Activated naive CD4-positive, alpha-beta T cell treated with anti-CD3 and anti-CD28 coated beads, Interleukin-2, amount 50 U/mL, for 72 hours (primary cell): ENCODE data around the gene VN1R5. TPM values are rescaled to one million over a fixed set of nuclear protein-coding genes. Genes with fewer than 3 reads are reported as not detected.
A peak's percentile ranks its signal among the peaks of the same experiment; 100 is the strongest.

ENCODE experiments used
- ATAC-seq, 2 donors: fragments of 150-1000 bp; cut with Tn5 transposase; 2 replicates each; pipeline ENCODE4 v1.10.0; 2021; ENCODE audit warnings: mild to moderate bottlenecking in 2 of 2, moderate library complexity in 2 of 2
- DNase-seq, 2 donors: peaks; one replicate each; pipeline ENCODE4 v3.0.0; 2021 to 2022; ENCODE audit warnings: low spot score in 2 of 2
- H3K27ac Mint-ChIP-seq, 2 donors: one replicate each; pipeline ENCODE4 v1.8.0; 2022; ENCODE audit warnings: mild to moderate bottlenecking in 2 of 2, mixed read lengths in 2 of 2
- H3K36me3 Mint-ChIP-seq, 2 donors: one replicate each; pipeline ENCODE4 v1.8.0; 2022; ENCODE audit warnings: mixed read lengths in 2 of 2
- H3K9me3 Mint-ChIP-seq, 2 donors: one replicate each; pipeline ENCODE4 v1.8.0; 2022; ENCODE audit warnings: mixed read lengths in 2 of 2
- total RNA-seq, 2 donors: library from RNA; stranded (reverse); gene quantifications; one replicate each; pipeline ENCODE4 v1.2.3, GENCODE V29; 2022

The VN1R5 gene
- total RNA-seq, 2 donors from 2014 or later = not detected

DNA sequence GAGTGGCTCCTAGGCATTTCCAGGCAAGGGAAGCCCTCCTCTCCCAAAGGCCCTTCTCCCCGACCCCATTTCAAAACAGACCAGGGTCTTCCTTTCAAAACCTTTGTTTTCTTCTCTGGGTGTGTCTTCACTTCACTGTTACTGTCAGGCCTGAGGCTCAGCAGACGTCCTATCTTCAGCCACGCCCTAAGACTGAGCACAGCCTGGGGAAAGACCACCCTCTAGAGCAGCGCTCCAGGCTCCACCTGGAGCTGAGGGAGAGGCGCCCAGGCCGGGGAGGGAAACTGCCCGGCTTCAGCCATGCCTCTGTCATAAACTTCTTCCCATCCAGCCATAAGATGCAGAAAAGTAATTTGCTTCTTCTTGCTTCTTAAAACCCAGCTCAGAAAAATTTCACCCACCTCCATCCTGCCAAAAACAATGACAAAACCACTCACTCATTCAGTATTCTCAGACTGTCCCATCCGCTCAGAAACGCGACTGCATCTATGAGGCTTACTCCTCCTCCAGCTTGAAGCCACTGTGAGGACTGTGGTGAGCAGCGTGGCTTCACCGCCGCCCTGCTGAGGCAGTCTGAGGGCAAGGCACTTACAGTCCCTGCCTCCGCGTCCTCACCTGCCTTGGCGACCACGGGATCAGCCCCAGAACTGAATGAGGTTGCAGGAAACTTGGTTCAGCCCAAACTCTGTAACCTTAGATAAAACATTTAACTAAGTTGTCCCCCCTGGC lies 36.1 kb downstream of the VN1R5 start:
- H3K36me3 Mint-ChIP-seq = peaks cover 13 to 15% of the 10 kb centered on the region in 2 donors
- DNase-seq = no peak
- H3K9me3 Mint-ChIP-seq = peaks cover 15 to 20% of the 10 kb centered on the region in 2 donors
- H3K27ac Mint-ChIP-seq = no peak overlapping the region
- peak in 1 of 2 donors; percentile 16 for ATAC-seq

GRCh38 chr1:247293047-247293446 lies 37.2 kb downstream of the VN1R5 start:
- no peak overlapping the region for H3K27ac Mint-ChIP-seq
- H3K9me3 Mint-ChIP-seq = peaks cover 9 to 10% of the 10 kb centered on the region in 2 donors
- DNase-seq = no peak
- ATAC-seq = no peak
- H3K36me3 Mint-ChIP-seq = peaks cover 9% of the 10 kb centered on the region in 2 donors

DNA sequence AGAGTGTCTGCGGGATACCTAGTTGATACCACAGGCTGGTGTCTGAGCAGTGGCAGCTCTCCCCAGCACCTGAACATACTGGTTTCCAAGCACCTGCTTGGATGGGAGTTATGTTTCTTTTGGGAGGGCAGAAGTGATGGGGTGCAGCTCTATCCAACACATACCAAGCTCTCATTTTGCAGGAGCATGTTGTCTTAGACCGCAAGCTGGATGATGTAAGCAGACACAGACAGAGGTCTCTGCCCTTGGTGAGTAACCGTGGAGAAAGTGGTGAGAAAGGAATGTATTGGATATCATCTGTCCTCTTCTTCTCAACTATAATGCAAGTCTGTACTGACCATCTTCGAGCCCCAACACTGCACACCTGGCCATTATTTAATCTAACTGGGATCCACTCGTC lies 38.4 kb downstream of the VN1R5 start:
- Mint-ChIP-seq H3K27ac (no peak overlapping the region), H3K9me3 (peaks cover 2 to 3% of the 10 kb centered on the region in 2 donors), H3K36me3 (peaks cover 3 to 8% of the 10 kb centered on the region in 2 donors)
- DNase-seq = no peak
- ATAC-seq = no peak

GRCh38 chr1:247295274-247295684 lies 39.4 kb downstream of the VN1R5 start:
- H3K9me3 Mint-ChIP-seq = no peaks in the 10 kb centered on the region
- ATAC-seq = no peak
- H3K36me3 Mint-ChIP-seq = peaks cover 0 to 7% of the 10 kb centered on the region in 2 donors
- no peak for DNase-seq
- no peak overlapping the region for H3K27ac Mint-ChIP-seq

DNA sequence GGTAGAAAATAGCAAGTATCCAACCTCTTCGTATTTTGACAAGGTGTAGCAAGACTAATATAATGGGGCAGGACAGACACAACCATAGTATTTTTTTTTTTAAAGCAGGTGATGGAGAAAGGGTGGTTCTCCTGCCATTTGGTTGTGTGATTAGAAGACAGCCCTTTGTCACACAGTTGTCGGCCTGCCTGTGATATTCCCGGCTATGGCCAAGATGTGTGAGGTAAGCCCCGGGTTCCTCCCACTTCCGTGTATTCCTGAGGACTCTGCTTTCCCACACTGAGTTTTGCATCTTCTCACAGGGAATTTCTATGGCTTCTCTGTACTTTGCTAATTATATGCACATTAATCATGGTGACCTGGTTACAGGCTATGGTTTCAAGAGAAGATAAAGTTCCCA lies 39.9 kb downstream of the VN1R5 start:
- Mint-ChIP-seq H3K27ac (peak overlapping the region in 1 of 2 donors; percentile 6), H3K9me3 (no peaks in the 10 kb centered on the region), H3K36me3 (peaks cover 0 to 7% of the 10 kb centered on the region in 2 donors)
- DNase-seq (no peak), ATAC-seq (no peak)

DNA sequence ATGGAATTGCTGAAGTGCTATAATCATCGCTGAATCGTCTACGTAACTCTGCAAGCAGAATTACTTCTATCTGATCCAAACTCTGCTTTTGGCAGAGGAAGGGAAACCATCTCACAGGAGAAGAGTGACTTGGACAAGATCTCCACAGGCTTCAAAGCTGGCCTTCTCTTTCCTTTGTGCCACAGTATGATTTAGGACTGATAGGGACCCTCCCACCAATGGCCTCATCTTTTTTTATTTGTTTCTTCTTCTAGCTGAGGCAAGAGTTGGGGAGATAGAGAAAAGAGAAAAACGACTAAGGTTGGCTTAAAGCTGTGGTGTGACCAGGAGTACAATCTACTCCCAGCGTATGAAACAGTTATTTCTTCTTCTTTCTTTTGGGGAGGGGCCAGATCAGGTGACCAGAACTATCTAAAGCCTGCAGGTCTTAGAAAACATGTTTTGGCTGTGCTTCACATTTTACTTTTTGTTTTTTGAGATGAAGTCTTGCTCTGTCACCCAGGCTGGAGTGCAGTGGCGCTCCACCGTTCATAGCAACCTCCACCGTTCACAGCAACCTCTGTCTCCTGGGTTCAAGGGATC lies 40.8 kb downstream of the VN1R5 start:
- H3K9me3 Mint-ChIP-seq = no peaks in the 10 kb centered on the region
- ATAC-seq = no peak
- H3K27ac Mint-ChIP-seq = no peak overlapping the region
- no peak for DNase-seq
- peaks cover 0 to 7% of the 10 kb centered on the region in 2 donors for H3K36me3 Mint-ChIP-seq

DNA sequence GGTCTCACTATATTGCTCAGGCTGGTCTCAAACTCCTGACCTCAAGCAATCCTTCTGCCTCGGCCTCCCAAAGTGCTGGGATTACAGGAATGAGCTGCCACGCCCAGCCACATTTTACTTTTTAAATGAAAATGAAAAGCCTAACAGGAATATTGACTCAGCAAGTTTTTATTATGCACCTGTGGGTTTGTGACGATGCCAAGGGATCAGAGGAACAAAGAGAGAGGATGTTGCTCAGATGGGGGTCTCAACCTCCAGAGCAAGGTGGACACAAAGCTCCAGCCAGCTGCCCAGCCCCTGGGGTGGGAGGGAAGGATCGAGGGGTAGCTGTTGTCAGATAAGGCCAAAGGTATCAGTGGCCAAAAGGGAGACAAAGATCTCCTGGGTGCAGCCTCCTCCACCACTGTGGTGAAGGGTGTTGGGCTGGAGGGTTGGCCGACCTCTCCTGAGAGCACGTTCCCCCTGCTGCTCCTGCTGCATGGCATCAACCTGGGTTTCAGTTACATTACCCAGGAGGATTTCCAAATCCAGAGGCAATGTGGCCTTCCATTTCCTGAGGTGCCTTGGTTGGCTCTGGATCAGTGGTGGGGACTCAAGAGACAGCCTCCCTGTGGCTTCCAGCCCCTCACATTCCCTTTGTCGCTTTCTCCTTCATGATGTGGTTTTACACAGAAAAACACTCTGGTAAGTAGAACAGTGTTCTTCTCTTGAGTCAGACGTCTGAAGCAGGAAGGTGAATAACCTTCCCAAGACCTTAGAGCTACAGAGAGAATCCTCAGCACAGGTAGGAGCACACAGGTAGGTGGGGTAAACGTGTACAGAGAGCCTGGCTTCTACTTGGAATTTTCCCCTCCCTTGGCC lies 41.6 kb downstream of the VN1R5 start:
- ATAC-seq = no peak
- Mint-ChIP-seq H3K9me3 (no peaks in the 10 kb centered on the region), H3K27ac (peak overlapping the region in 1 of 2 donors; percentile 44), H3K36me3 (peaks cover 1 to 9% of the 10 kb centered on the region in 2 donors)
- no peak for DNase-seq

DNA sequence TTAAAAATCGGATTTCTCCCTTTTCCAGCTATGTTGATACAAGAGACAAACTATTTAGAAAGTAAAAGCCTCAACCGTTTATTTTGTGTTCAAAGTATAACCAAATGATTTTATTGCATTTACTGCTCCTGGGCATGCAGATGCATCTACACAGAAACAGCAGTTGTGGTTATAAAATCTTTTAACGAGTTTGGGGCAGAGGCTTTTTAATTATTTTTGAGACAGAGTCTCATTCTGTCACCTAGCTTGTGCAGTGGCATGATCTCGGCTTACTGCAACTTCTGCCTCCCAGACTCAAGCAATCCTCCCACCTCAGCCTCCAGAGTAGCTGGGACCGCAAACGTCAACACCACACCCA lies 42.2 kb downstream of the VN1R5 start:
- Mint-ChIP-seq H3K36me3 (peaks cover 7 to 15% of the 10 kb centered on the region in 2 donors), H3K27ac (no peak overlapping the region), H3K9me3 (no peaks in the 10 kb centered on the region)
- DNase-seq (no peak), ATAC-seq (no peak)

- Mint-ChIP-seq H3K36me3 (peaks cover 12 to 21% of the 10 kb centered on the region in 2 donors), H3K9me3 (no peaks in the 10 kb centered on the region), H3K27ac (no peak overlapping the region)
- ATAC-seq (no peak), DNase-seq (no peak)
Observed at GRCh38 chr1:247298701-247299100, 42.8 kb downstream of the VN1R5 start.

- no peak for DNase-seq
- ATAC-seq = no peak
- no peak overlapping the region for H3K27ac Mint-ChIP-seq
- peaks cover 16 to 25% of the 10 kb centered on the region in 2 donors for H3K36me3 Mint-ChIP-seq
- no peaks in the 10 kb centered on the region for H3K9me3 Mint-ChIP-seq
Observed at GRCh38 chr1:247299723-247300381, 44.0 kb downstream of the VN1R5 start.

DNA sequence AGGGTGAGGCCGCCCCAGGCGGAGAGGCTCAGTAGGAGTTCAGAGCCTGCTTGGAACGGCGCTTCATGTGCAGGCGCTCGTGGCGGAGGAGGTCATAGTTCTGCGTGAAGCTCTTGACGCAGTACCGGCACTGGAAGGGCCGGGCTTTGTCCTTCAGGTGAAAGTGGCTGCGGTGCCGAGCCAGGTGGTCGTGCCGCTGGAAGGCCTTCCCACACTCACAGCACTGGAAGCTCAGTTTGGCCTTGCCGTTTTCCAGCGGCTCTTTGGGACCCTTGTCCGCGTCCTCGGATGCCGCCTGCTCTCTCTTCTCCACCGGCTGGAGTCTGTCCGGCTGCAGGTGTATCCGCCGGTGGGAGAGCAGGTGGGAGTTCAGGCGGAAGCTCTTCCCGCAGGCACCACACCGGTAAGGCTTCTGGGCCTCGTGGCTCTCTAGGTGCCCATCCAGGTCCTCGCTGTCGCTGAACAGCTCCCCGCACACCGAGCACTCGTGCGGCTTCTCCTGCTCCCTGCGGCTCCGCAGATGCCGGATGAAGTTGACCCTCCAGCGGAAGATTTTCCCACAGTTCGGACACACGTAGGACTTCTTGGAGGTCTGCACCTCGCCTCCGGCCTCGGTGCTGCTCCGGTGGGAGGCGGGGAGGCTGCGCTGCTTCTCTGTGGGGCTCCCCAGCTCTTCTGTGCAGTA lies 44.8 kb downstream of the VN1R5 start:
- peaks cover 18 to 25% of the 10 kb centered on the region in 2 donors for H3K36me3 Mint-ChIP-seq
- DNase-seq = no peak
- no peak overlapping the region for H3K27ac Mint-ChIP-seq

DNA sequence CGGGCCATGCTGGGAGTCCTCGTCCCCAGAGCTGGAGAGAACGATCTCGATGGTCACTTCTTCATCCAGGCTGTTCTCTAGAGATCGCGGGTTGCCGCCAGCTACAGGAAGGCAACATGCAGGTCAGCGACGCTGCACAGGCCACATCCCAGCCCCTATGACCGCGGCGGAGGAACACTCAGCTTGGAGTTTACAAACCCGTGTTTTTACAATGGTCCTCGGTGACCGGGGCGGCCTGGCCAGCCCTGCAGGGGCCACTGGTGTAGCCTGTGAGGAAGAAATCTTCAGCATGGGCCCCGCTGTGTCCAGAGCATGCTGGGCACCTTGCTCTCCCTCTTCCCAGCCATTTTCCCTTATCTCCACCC lies 45.3 kb downstream of the VN1R5 start:
- Mint-ChIP-seq H3K36me3 (peaks cover 18 to 25% of the 10 kb centered on the region in 2 donors), H3K9me3 (no peaks in the 10 kb centered on the region), H3K27ac (no peak overlapping the region)
- no peak for ATAC-seq
- no peak for DNase-seq

More for the DNA sequence above, 44.8 kb downstream of the VN1R5 start:
- ATAC-seq = no peak
- H3K9me3 Mint-ChIP-seq = no peaks in the 10 kb centered on the region

DNA sequence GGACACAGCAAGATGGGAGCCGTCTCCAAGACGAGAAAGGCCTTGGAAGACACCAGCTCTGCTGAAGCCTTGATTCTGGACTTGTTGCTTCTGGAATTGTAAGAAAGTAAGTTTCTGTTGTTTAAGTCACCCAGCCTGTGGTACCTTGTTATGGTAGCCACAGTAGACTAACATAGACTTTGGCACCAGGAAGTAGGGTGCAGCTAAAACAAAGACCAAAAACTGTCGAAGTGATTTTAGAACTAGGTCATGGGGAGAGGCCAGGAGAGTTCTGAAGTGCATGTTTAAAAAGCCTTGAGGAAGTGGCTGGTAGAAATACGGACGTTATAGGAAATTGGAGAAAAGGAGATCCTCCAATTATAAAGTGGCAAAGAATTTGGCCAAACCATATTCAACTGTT lies 47.3 kb downstream of the VN1R5 start:
- H3K27ac Mint-ChIP-seq = no peak overlapping the region

DNA sequence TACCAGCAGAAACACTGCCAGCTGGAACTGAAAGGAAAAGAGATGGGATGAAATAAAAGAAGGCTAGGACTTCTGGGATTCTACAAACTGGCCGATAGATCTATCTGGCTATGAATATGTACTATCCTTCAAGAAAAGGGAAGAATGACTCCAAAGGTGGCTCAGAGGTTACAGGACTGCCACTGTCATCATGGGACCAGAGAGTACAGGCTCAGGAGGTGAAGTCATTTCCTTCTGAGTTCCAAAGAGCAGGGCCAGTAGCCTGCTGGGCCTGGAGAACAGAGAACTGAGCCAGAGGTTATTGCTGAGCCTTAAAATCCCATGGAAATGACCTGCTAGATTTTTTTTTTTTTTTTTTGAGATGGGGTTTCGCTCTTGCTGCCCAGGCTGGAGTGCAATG lies 48.2 kb downstream of the VN1R5 start:
- Mint-ChIP-seq H3K9me3 (no peaks in the 10 kb centered on the region), H3K36me3 (peaks cover 18 to 35% of the 10 kb centered on the region in 2 donors), H3K27ac (peak overlapping the region in 1 of 2 donors; percentile 23)
- DNase-seq (no peak), ATAC-seq (no peak)

More for the DNA sequence above, 47.3 kb downstream of the VN1R5 start:
- DNase-seq = no peak
- Mint-ChIP-seq H3K9me3 (no peaks in the 10 kb centered on the region), H3K36me3 (peaks cover 18 to 39% of the 10 kb centered on the region in 2 donors)
- ATAC-seq = no peak
